ENCODE measurements around the gene LRMDA. TPM values are rescaled to one million over a fixed set of nuclear protein-coding genes. Genes with fewer than 3 reads are reported as not detected.

LRMDA gene
- total and polyA plus RNA-seq, 2 donors (not counting 3 experiments of a cell fraction or from before 2014, with no cell fraction given), result 9.7 to 18.0 TPM

- intact Hi-C loops (cut with micrococcal nuclease) (no loop called here), dilution Hi-C loops (cut with MboI; ENCODE audit: extremely low pct_ligation_motif_present, low sequenced_read_pairs) (no loop called here)
- ChIA-PET CTCF (no interaction called here), POLR2A (no interaction called here)
- FAIRE-seq (no peak), DNase-seq (ENCODE audit: low read depth, low spot score) (no peak)
- Histone ChIP-seq H3K9ac (replicated peaks; ENCODE audit: extremely low read depth, insufficient read depth, low read length) (no peak overlapping the region), H3K4me3 (replicated peaks in 1 of 3; ENCODE audit: insufficient read depth in 1 of 3, low read depth in 1 of 3, low read length in 3 of 3) (no peak overlapping the region), H3K36me3 (ENCODE audit: control insufficient read depth in 2 of 2, extremely low read depth in 1 of 2, insufficient read depth in 2 of 2, low read length in 2 of 2) (no peaks in the 10 kb centered on the region), H3K4me2 (ENCODE audit: insufficient read depth, low read length) (no peak overlapping the region), H4K20me1 (replicated peaks; ENCODE audit: control insufficient read depth, extremely low read depth, insufficient read depth, low read length) (no peaks in the 10 kb centered on the region), H3K9me3 (replicated peaks; ENCODE audit: control insufficient read depth, insufficient read depth, low read length) (no peaks in the 10 kb centered on the region), H3K9me1 (replicated peaks; ENCODE audit: control insufficient read depth, extremely low read depth, insufficient read depth, low read length) (no peaks in the 10 kb centered on the region), H3K27me3 (ENCODE audit: control insufficient read depth in 2 of 2, insufficient read depth in 2 of 2, low read length in 2 of 2) (peaks cover 0 to 2% of the 10 kb centered on the region in 2 experiments), H2AFZ (ENCODE audit: low read depth, low read length) (no peak overlapping the region), H3K4me1 (ENCODE audit: control insufficient read depth, extremely low read depth, insufficient read depth, low read length) (no peaks in the 10 kb centered on the region), H3K27ac (ENCODE audit: insufficient read depth, low read depth, low read length) (no peak overlapping the region), H3K79me2 (ENCODE audit: control insufficient read depth, insufficient read depth, low read length) (no peaks in the 10 kb centered on the region)
- TF ChIP-seq FOS (IDR thresholded peaks at IDR 0.05; ENCODE audit: borderline replicate concordance, insufficient read depth, low read length) (no peak), GATA2 (IDR thresholded peaks at IDR 0.05; ENCODE audit: insufficient read depth, insufficient read length, low read depth, low read length) (no peak), POLR2AphosphoS5 (IDR thresholded peaks at IDR 0.05; ENCODE audit: insufficient read depth, low read depth, low read length) (no peak), MYC (IDR thresholded peaks at IDR 0.05; ENCODE audit: low read depth, low read length) (no peak), CTCF (IDR thresholded peaks at IDR 0.05; ENCODE audit: extremely low read depth in 1 of 2, insufficient read depth in 1 of 2, low read depth in 1 of 2, low read length in 2 of 2) (no peak), MAX (IDR thresholded peaks at IDR 0.05; ENCODE audit: insufficient read depth, insufficient read length) (no peak), EZH2 (IDR thresholded peaks at IDR 0.05; ENCODE audit: borderline replicate concordance, low read depth, low read length, severe bottlenecking) (no peak), POLR2A (IDR thresholded peaks at IDR 0.05; ENCODE audit: low read depth, low read length) (no peak), JUN (IDR thresholded peaks at IDR 0.05; ENCODE audit: borderline replicate concordance, insufficient read depth, insufficient read length, low read depth) (no peak)
- BruUV-seq (replicated peaks), result no TSS peak
Observed at GRCh38 chr10:75681334-75681733, 249.9 kb downstream of the LRMDA start.
